T-helper 2 cell treated with Interferon-gamma antibody and Interleukin-4, amounts not matched to agents 5 μg/mL and 100 μg/mL, for 36 hours (primary cell): Measurements from ENCODE around the gene CCNDBP1.
"Not testable (repeated sequence)": the region's sequence is repeated elsewhere in the genome, so short reads cannot be mapped to it uniquely, and the experiment has no call there.

ENCODE experiments used
- DNase-seq: peaks from one replicate; pipeline ENCODE4 v3.0.0; 2021; ENCODE audit warnings: low spot score
- H3K27ac Mint-ChIP-seq: one replicate; pipeline ENCODE4 v1.8.0; 2021; ENCODE audit warnings: mild to moderate bottlenecking, mixed read lengths
- H3K27me3 Mint-ChIP-seq: one replicate; pipeline ENCODE4 v1.8.0; 2021; ENCODE audit warnings: low read depth, mixed read lengths
- H3K36me3 Mint-ChIP-seq: one replicate; pipeline ENCODE4 v1.8.0; 2021; ENCODE audit warnings: low read depth, mixed read lengths
- H3K4me1 Mint-ChIP-seq: one replicate; pipeline ENCODE4 v1.8.0; 2021; ENCODE audit warnings: low read depth, mixed read lengths
- H3K4me3 Mint-ChIP-seq: one replicate; pipeline ENCODE4 v1.8.0; 2022; ENCODE audit warnings: mild to moderate bottlenecking, moderate library complexity, mixed read lengths
- H3K9me3 Mint-ChIP-seq: one replicate; pipeline ENCODE4 v1.8.0; 2021; ENCODE audit warnings: mixed read lengths

Gene CCNDBP1, protein sequence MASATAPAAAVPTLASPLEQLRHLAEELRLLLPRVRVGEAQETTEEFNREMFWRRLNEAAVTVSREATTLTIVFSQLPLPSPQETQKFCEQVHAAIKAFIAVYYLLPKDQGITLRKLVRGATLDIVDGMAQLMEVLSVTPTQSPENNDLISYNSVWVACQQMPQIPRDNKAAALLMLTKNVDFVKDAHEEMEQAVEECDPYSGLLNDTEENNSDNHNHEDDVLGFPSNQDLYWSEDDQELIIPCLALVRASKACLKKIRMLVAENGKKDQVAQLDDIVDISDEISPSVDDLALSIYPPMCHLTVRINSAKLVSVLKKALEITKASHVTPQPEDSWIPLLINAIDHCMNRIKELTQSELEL

DNA sequence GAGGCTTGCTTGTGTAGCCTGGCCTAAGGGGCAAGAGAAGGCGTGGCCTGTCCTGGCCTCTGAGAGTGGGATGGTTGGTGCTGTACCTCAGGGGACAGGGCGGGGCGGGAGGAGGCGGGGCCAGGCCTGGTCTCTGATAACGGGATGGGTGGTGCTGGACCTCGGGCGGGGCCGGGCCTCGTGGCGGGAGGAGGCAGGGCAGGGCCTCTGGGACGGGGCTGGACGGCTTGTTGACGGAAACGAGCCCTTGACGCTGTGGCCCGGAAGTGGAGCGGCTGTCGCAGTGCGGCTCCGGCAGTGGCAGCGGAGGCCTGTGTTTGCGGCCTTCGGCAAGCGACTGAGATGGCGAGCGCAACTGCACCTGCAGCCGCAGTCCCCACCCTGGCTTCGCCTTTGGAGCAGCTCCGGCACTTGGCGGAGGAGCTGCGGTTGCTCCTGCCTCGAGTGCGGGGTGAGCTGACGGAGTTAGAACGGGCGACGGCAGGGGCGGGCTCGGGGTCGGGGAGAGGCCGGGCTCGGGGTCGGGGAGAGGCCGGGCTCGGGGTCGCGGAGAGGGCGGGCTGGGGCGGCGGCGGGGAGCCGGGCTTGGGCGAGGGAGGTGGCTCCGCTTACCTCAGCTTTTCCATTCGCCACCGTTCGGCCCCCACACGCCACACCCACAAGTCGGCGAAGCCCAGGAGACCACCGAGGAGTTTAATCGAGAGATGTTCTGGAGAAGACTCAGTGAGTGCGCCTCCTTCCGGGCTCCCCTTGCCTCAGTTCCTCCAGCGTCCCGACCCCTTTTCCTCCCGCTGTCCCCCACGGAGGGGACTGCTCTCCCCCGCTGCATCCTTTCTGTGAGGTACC is at the start of gene CCNDBP1:
Gene CCNDBP1 (plus strand): TSS at position 247 of the 846 bp plus-strand sequence. CDS start 96 bp downstream, at position 343.
- H3K4me3 Mint-ChIP-seq = peak within 1 kb of the TSS; percentile 97

DNA sequence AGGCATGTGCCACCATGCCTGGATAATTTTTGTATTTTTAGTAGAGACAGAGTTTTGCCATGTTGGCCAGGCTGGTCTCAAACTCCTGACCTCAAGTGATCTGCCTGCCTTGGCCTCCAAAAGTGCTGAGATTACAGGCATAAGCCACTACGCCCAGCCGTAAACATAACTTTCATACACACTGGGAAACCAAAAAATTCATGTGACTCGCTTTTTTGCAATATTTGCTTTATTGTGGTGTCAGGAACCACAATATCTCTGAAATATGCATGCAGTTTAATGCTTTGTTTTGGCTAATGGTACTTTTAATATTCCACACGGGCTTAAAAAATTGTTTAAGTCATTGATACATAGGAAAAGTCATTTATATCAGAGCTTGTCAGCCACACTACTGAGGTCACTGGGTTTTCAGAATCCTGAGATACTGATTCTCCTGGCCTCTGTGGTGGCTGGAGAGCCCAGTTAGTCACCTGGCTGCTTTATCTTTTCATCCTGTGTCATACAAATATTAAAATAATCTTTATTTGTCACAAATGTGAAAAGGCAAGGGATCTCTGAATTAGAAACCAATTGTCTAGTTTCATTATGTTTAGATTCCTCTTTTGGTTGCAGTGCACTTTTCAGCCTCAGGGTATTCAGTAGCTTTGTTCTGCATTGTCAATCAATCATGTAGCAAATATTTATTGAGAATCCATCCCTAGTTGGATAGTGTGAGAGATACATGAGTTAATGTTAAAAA is 41.8 kb upstream of the CCNDBP1 start:
- Mint-ChIP-seq H3K9me3 (no peaks in the 10 kb centered on the region), H3K4me1 (peaks cover 22% of the 10 kb centered on the region), H3K4me3 (peak overlapping the region; percentile 13), H3K27me3 (no peaks in the 10 kb centered on the region), H3K27ac (no peak overlapping the region), H3K36me3 (peaks cover 59% of the 10 kb centered on the region)
- DNase-seq = no peak

More for the DNA sequence above, at the start of gene CCNDBP1:
- Mint-ChIP-seq H3K36me3 (peaks cover 19% of the 10 kb centered on the region), H3K4me1 (peaks cover 28% of the 10 kb centered on the region), H3K27me3 (no peaks in the 10 kb centered on the region), H3K9me3 (no peaks in the 10 kb centered on the region), H3K27ac (peak within 1 kb of the TSS; percentile 94)
- DNase-seq = peak; percentile 92

DNA sequence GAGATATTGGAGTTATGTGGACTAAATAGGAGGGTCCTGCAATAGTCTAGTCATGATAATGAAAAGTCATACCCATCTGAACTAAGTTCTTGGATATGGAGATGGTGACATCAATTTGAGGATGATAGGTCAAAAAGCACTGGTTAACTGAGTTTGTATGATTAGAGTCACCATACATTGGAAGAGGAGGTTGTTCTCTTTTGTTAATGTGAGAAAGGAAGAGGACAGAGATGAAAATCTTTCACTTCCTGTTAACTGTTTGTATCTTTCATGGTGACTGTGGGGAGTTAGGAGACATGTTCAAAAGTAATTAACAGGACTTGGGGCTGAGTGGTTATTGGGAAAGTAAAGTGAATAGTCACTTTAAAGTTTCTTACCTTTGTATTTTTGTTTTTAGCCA is 40.7 kb upstream of the CCNDBP1 start:
- Mint-ChIP-seq H3K4me3 (peak overlapping the region; percentile 13), H3K9me3 (no peaks in the 10 kb centered on the region), H3K36me3 (peaks cover 58% of the 10 kb centered on the region), H3K27ac (peak overlapping the region; percentile 22), H3K4me1 (peaks cover 14% of the 10 kb centered on the region), H3K27me3 (no peaks in the 10 kb centered on the region)
- DNase-seq = no peak

DNA sequence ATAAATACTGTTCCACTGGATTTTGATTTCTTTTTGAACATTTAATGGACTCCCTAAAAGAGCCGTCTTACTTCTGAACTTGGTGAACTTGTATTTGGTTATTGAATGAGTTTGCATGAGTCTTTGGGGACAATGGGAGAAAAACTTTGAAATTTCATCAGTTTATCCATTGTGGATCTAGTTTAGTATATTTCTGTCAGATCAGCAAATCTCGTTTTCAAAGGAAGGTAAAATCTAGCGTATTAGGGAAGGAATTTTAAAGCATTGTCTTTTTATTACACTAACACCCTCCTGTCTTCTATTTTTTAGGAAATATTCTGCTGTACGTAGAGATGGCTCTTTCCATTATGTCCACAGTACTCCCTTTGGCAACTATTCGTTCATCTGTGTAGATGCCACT is 39.0 kb upstream of the CCNDBP1 start:
- Mint-ChIP-seq H3K9me3 (no peaks in the 10 kb centered on the region), H3K27me3 (no peaks in the 10 kb centered on the region), H3K27ac (no peak overlapping the region), H3K4me3 (no peak overlapping the region), H3K36me3 (peaks cover 52% of the 10 kb centered on the region), H3K4me1 (peaks cover 14% of the 10 kb centered on the region)
- DNase-seq = no peak

DNA sequence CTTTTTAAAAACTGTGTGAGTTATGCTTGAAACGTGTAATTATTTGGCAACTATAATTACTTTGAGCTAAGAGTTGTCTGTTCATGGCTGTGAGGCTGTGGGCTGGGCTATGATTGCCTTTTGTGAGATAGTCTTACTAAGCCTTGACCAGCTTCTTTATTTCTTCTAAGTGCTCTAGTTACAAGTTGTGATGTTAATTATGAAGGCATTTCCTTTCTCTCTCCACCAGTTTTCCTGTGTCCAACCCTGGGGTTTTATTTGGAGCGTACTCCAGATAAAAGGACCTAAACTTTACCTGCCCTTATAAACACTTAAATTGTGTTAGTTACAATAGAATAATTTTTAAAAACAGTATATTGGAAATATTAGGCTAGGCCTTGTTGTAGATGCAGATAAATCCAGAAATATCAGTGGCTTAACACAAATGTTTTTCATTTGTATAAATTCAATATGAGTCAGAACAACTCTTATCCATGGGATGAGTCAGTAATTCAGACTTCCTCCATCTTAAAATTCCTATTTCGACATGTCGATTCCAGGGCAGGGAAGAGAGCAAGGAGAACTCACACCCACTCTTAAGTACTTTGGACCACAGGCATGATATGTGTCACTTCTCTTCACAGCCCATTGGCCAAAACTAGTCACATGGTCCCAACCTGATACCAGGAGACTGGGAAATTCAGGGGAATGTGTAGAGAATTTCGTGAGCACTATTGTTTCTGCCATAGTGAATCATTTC is 34.8 kb upstream of the CCNDBP1 start:
- H3K9me3 Mint-ChIP-seq = no peaks in the 10 kb centered on the region
- no peak for DNase-seq
- H3K4me1 Mint-ChIP-seq = peaks cover 21% of the 10 kb centered on the region
- peaks cover 53% of the 10 kb centered on the region for H3K36me3 Mint-ChIP-seq
- no peaks in the 10 kb centered on the region for H3K27me3 Mint-ChIP-seq
- no peak overlapping the region for H3K4me3 Mint-ChIP-seq
- no peak overlapping the region for H3K27ac Mint-ChIP-seq

DNA sequence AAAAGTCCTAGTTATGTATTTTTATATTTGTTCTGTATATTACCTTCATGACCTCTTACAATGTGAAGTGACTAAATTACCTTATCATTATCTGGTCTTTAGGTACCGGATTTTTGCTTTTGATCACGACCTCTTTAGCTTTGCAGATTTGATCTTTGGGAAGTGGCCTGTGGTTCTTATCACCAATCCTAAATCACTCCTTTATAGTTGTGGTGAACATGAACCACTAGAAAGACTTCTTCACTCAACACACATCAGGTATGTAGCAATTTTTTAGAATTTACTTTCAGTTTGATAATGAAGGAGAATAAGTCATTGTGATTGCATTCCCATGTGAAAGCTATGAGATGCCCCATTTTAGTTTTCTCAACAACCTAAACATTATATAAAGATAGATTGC is 33.5 kb upstream of the CCNDBP1 start:
- H3K4me3 Mint-ChIP-seq = peak overlapping the region; percentile 25

DNA sequence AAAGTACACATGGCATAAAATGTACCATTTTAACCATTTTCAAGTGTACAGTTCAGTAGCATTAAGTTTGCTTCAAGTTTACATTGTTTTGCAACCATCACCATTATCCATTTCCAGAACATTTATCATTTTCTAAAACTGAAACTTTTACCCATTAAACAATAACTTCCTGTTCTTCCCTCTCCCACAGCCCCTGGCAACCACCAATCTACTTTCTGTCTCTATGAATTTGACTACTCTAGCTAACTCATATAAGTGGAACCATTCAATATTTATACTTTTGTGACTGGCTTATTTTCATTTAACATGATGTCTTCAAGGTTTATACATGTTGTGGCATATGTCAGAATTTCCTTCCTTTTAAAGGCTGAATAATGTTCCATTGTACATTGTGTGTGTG is 31.9 kb upstream of the CCNDBP1 start:
- Mint-ChIP-seq H3K36me3 (peaks cover 56% of the 10 kb centered on the region), H3K27me3 (no peaks in the 10 kb centered on the region), H3K4me1 (peaks cover 20% of the 10 kb centered on the region), H3K27ac (peak overlapping the region; percentile 9), H3K9me3 (no peaks in the 10 kb centered on the region), H3K4me3 (peak overlapping the region; percentile 19)
- DNase-seq = no peak

More for the DNA sequence above, 33.5 kb upstream of the CCNDBP1 start:
- Mint-ChIP-seq H3K4me1 (peaks cover 20% of the 10 kb centered on the region), H3K9me3 (no peaks in the 10 kb centered on the region), H3K27ac (peak overlapping the region; percentile 41), H3K36me3 (peaks cover 52% of the 10 kb centered on the region), H3K27me3 (no peaks in the 10 kb centered on the region)
- DNase-seq = peak; percentile 27

DNA sequence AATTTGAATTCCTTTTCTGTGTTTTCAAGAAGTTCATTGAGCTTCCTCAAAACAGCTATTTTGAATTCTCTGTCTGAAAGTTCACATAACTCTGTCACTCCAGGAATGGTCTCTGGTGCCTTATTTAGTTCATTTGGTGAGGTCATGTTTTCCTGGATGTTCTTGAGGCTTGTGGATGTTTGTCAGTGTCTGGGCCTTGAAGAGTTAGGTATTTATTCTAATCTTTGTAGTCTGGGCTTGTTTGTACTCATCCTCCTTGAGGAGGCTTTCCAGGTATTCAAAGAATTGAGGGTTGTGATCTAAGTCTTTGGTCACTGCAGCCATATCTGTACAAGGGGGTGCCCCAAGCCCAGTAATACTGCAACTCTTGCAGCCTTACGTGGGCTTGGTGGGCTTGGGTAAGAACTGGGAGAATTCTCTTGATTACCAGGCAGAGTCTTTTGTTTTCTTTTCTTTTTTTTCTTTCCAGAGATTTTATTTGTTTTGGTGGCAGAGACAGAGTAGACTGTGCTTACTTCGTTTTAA is 19.3 kb upstream of the CCNDBP1 start:
- H3K4me1 Mint-ChIP-seq = no peaks in the 10 kb centered on the region
- H3K4me3 Mint-ChIP-seq = no peak overlapping the region
- no peaks in the 10 kb centered on the region for H3K27me3 Mint-ChIP-seq
- no peaks in the 10 kb centered on the region for H3K9me3 Mint-ChIP-seq
- H3K27ac Mint-ChIP-seq = no peak overlapping the region
- H3K36me3 Mint-ChIP-seq = peaks cover 25% of the 10 kb centered on the region
- no peak for DNase-seq

DNA sequence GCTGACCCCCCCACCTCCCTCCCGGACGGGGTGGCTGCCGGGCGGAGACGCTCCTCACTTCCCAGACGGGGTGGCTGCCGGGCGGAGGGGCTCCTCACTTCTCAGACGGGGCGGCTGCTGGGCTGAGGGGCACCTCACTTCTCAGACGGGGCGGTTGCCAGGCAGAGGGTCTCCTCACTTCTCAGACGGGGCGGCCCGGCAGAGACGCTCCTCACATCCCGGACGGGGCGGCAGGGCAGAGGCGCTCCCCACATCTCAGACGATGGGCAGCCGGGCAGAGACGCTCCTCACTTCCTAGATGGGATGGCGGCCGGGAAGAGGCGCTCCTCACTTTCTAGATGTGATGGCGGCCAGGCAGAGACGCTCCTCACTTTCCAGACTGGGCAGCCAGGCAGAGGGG is 17.9 kb upstream of the CCNDBP1 start:
- not testable (repeated sequence) for DNase-seq, H3K4me3 Mint-ChIP-seq, H3K27me3 Mint-ChIP-seq, H3K9me3 Mint-ChIP-seq, H3K4me1 Mint-ChIP-seq, H3K27ac Mint-ChIP-seq
- peaks cover 28% of the 10 kb centered on the region for H3K36me3 Mint-ChIP-seq

DNA sequence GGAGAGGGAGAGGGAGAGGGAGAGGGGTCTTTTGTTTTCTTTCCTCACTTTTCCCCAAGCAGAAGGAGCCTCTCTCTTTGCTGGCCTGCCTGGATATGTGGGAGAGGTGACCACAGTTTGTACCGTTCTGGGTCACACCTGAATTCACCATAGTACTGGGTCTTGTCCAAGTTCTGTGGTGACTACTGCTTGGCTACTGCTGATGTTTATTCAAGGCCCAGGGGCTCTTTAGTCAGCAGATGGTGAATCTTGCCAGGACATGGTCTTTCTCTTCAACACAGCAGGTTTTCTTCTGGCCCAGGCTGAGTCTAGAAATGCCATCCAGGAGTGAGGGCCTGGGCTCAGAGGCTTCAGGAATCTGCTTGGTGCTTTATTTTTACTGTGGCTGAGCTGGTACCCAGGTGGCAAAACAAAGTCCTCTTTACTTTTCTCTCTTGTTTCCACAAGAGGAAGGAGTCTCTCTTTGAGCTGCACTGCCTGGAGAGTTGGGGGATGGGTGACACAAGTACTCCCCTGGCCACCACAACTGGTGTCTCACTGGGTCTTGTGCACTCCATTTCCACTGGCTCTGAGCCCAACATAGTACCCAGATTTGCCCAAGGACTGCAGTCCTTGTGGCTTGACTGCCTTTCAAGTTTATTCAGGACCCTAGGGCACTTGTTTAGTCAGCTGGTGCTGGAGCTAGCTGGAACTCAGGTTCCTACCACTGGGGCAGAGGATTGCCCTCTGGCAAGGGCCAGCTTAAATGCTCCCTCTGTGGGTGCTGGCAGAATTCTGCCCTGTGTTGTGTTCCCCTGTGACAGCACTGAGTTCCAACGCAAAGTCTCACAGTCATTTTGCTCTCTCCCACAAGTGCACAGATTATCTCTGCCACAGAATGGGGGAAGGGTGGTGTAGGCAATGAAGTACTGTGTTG is 16.8 kb upstream of the CCNDBP1 start:
- Mint-ChIP-seq H3K4me1 (no peaks in the 10 kb centered on the region), H3K27ac (no peak overlapping the region), H3K9me3 (peaks cover 4% of the 10 kb centered on the region), H3K27me3 (no peaks in the 10 kb centered on the region), H3K4me3 (no peak overlapping the region), H3K36me3 (peaks cover 32% of the 10 kb centered on the region)
- no peak for DNase-seq

DNA sequence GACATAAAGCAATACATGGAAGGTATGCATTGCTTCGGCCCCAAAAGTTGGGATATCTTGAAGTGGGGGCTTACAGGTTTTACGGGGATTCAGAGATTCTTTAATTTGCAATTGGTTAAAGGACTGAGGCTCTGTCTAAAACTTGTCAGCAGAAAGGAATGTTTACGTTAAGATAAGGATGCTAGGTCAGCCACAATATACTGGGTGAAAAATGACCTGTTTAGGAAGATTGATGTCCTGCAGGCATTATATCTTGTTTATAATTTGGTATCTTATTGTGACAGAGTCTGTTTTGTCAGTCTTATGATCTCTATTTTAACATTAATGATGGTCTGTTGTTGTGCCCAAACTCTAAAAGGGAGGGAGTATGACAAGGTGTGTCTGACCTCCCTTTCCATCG is 15.3 kb upstream of the CCNDBP1 start:
- H3K27ac Mint-ChIP-seq = no peak overlapping the region
- no peaks in the 10 kb centered on the region for H3K27me3 Mint-ChIP-seq
- H3K36me3 Mint-ChIP-seq = peaks cover 38% of the 10 kb centered on the region
- no peak overlapping the region for H3K4me3 Mint-ChIP-seq
- no peaks in the 10 kb centered on the region for H3K4me1 Mint-ChIP-seq
- DNase-seq = no peak
- peaks cover 5% of the 10 kb centered on the region for H3K9me3 Mint-ChIP-seq

DNA sequence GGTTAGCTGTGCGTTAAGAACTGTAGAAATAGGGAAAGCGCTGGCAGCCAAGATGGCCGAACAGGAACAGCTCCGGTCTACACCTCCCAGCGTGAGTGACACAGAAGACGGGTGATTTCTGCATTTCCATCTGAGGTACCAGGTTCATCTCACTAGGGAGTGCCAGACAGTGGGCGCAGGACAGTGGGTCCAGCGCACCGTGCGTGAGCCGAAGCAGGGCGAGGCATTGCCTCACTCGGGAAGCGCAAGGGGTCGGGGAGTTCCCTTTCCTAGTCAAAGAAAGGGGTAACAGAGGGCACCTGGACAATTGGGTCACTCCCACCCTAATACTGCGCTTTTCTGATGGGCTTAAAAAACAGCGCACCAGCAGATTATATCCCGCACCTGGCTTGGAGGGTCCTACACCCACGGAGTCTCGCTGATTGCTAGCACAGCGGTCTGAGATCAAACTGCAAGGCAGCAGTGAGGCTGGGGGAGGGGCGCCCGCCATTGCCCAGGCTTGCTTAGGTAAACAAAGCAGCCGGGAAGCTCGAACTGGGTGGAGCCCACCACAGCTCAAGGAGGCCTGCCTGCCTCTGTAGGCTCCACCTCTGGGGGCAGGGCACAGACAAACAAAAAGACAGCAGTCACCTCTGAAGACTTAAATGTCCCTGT is 9.4 kb upstream of the CCNDBP1 start:
- DNase-seq, H3K4me1 Mint-ChIP-seq, H3K27ac Mint-ChIP-seq, H3K27me3 Mint-ChIP-seq, H3K4me3 Mint-ChIP-seq, H3K9me3 Mint-ChIP-seq: not testable (repeated sequence)
- peaks cover 31% of the 10 kb centered on the region for H3K36me3 Mint-ChIP-seq
